AG20443 (cell line): ENCODE results near the gene RAB11FIP2.

Source experiments
- DNase-seq: peaks from one replicate; pipeline ENCODE4 v3.0.0; 2012; ENCODE audit warnings: low spot score, mixed read lengths

RAB11FIP2 gene

GRCh38 chr10:118033905-118034304, 12.8 kb downstream of the RAB11FIP2 start:
- DNase-seq: no peak

DNA sequence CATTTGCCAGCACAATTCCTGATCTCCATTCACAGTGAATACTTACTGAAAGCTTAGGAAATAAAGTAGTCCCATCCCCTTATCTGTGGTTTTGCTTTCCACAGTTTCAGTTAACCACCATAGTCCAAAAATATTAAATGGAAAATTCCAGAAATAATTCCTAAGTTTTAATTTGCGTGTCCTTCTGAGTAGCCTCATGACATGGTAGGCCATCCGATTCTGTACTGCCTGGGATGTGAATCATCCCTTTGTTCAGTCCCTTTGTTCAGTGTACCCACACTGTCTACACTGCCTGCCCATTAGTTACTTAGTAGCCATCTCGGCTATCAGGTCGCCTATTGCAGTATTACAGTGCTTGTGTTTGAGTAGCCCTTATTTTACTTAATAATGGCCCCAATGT, 14.2 kb downstream of the RAB11FIP2 start:
- no peak for DNase-seq

DNA sequence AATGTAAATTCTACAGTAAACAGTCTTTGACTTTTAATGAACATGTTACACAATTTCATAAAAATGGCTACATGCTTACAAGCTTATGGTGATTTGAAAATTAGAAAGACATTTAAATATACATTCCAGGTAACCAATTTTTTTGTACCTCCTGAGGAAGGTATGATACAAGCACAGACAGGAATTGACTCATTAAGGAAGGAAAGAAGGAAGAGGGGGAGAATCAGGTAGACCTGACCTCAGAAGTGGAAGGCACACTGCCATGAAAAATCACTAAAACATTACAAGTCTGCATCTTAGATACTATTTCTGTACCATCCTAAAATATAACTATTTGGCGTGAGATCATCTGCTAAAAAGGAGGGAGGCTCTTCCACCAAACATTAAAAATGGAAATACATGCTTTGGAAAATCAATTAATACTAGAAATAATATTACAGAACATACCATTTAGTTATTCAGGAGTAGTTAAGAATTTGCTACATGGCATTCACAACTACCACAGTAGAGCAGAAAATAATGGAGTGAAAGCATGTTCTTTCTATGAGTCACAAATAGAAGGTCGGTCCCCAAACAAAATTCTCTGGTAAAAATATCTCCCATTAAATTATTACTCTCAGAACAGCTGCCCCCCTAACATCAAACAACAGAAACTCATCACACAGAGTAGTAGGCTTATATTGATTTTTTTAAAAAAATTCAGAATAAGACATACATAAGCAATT, 15.2 kb downstream of the RAB11FIP2 start:
- no peak for DNase-seq

DNA sequence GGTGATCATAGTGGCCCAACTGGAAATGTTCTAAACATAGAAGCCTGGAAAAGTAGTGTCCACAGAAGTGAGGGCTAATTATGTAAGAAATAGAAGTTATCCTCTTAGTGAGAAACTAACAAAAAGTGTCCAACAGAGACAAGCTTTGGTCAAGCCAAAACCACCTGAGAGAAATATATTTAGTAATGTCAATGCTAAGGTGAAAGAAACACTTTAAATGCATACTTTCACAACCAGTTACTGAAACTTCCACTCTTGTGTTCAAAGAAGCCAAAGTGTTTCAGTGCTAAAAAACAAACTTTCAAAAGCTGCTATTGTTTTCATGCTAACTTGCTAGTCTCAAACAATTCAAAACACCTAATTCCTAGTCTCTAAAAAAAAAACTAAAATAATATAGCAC, 18.1 kb downstream of the RAB11FIP2 start:
- no peak for DNase-seq

DNA sequence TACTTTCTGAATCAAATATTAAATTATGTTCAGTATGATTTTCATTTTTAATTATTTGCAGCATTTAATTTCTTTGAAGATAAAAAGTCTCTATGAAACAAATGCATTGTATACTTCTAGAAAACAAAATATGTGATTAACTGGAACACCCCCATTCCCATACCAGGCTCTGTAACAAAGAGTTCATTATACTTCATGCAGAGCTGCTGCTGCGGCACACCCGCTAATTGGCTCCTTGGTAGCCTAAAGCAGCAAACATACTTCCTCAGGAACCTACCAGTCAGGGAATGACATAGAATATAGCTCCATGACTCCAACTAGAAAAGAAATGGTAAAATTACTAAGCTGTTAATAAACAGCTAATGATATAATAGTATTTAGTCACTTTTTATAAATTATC, 19.3 kb downstream of the RAB11FIP2 start:
- no peak for DNase-seq

GRCh38 chr10:118026936-118027335, 19.8 kb downstream of the RAB11FIP2 start:
- DNase-seq: no peak

- DNase-seq: no peak
Measured at GRCh38 chr10:118020365-118020764, 26.4 kb downstream of the RAB11FIP2 start.

GRCh38 chr10:118017850-118018249, 28.9 kb downstream of the RAB11FIP2 start:
- DNase-seq: no peak

DNA sequence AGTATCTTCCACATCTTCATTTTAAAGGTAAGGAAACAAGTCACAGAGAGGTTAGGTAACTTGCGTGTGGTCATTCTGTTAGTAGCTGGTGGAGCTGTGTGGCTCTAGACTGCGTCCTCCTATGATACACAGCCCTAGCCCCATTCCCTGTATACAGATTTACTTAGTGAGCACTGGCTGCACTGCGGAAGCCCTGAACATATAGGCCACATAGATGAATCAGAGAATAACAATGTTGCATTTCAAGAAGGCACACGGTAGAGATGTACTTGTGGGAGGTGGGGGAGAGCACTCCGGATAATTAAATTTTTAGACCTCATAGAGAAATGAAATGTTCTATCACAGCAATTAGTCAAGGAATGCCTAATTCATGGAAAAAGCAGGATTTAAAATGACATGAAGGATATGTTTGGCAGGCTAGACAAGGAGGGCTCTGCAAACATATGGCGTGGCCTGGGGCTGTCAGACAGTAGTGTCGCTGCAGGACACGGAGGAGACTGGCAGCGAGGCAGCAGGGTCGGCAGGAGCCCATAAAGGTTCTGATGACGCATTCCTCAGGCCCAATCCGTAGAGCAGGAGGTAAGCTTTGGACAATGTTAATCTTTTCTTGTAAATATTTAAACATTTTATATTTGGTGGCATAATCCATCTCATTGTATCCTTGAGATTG, 29.5 kb downstream of the RAB11FIP2 start:
- no peak for DNase-seq

DNA sequence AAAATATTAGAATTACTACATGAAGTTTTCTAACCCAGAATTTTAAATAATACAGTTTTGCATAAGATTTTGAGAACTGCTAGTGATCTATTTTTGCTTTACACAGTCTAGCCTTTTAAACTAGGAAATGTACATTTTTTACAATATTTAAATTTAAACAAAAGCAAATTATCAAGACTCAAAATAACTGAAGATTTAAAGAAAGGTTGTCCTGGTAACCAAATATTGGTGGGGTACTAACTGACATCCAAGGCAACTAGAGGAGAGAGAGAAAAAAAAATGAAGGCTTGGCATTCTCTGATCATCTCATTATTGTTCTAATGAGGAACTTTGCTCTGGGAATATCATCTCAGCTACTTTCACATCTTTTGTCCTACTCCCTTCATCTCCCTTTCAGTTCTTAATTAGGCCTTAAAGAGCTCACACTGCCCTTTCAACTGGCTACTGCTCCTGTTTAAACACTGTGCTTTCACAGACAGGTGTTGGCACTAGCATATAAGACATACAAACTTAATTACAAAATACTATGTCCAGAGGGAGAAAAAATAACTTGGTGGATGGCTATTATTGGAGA, 33.7 kb downstream of the RAB11FIP2 start:
- no peak for DNase-seq

- no peak for DNase-seq
Measured at GRCh38 chr10:118007773-118008172, 39.0 kb downstream of the RAB11FIP2 start.

DNA sequence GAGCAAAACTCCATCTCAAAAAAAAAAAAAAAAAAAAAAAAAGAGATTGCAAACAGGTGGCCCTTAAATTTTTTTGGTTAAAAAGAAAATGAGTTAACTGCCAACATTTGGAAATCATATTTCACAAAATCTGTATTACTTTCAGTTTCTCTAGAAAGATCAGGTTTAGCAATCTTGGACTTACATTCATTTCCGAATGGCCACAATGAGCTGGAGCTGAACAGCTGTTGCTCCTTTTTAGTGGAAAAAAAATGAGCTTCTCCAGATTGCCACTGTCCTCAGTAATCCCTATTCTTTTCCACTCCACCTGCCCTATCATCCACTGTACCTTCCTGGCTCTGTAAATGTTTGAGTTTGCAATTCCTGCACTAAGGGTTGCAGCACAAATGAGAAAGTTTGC, 43.6 kb downstream of the RAB11FIP2 start:
- no peak for DNase-seq

- DNase-seq: no peak
Measured at GRCh38 chr10:118002581-118002980, 44.2 kb downstream of the RAB11FIP2 start.

DNA sequence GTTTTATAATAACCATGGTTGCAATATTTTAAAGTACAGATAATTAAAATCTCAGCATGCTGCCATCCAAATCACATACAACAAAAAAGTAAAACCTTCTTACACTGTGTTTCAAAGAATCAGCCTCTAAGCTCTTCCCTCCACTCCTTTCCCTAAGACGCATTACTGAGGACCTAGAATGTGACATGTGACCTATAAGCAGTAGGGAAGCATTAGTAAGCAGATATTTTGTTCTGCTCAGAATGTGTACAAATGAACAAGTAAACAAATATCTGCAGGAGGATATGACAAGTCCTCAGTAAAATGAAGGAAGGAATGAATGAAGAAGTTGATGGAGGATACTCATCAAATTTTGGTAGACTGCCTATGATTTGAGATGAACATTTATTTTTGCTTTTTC, 49.1 kb downstream of the RAB11FIP2 start:
- no peak for DNase-seq

DNA sequence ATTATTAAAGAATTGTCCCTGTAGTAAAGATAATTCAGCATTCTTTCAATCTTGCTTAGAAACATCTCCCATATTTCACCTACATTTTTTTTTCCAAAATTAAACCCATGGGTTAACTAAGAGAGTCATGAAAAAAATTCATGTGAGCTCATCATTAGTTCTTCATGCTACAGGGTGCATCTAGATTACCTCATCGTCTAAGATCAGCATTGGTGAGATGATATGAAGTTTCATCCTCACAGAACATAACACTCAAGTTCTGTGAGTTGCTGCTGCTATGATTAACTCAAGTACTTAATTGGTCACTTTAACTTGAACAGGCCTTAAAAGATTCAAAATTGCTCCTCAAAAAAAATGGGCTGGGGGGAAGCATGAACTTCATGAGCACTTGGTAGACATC, 50.0 kb downstream of the RAB11FIP2 start:
- no peak for DNase-seq

- no peak for DNase-seq
Measured at GRCh38 chr10:117994771-117995170, 52.0 kb downstream of the RAB11FIP2 start.

DNA sequence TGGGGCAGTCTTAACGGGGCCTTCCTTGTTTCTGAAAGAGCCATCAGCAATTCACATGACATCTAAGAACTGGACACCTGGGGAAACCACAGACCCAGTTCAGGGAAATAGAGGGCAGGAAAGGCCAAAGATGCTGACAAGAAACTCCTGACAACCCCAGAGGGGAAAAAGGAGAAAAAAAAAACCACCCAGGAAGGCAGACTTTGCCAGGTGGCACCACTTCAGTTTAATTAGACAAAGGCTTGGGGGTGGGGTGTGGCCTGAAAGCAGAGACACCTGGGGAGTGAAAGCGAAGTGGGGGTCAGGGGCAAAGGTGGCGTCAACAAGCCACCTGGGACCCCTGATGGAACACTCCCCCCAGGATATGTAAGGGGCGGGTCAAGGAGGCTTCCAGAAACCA, 53.6 kb downstream of the RAB11FIP2 start:
- DNase-seq: no peak

- DNase-seq: no peak
Measured at GRCh38 chr10:117991701-117992100, 55.0 kb downstream of the RAB11FIP2 start.

- DNase-seq: no peak
Measured at GRCh38 chr10:117989962-117990361, 56.8 kb downstream of the RAB11FIP2 start.

DNA sequence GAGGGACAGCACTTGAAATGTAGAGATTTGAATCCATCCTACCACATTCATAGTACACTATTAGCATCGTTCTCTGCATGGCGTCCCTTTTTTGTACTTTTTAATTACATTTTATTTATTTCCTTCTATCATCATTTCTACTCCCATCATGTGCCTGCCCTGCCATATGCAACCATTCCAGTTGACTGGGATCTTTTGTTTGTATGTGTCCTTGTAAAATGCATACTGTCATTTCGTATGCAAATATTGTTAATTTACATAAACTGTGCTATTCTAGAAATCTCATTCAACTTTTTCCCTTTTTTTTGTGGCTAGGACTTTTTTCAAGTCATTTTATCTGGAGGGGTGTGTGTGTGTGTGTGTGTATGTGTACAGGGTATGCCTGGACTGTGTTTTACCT, 57.9 kb downstream of the RAB11FIP2 start:
- DNase-seq: no peak

- DNase-seq: no peak
Measured at GRCh38 chr10:117987244-117987909, 59.4 kb downstream of the RAB11FIP2 start.

- no peak for DNase-seq
Measured at GRCh38 chr10:117983961-117984360, 62.8 kb downstream of the RAB11FIP2 start.
